OCI-LY7 (cell line): ENCODE results near the gene LGI4. TPM values are rescaled to one million over a fixed set of nuclear protein-coding genes. Genes with fewer than 3 reads are reported as not detected.
"Not testable (repeated sequence)": the region's sequence is repeated elsewhere in the genome, so short reads cannot be mapped to it uniquely, and the experiment has no call there.

Source experiments
- BruUV-seq: library from RNA; stranded (reverse); fragments of 400-500 nt; replicated peaks from 2 replicates; lab custom pipeline; 2021; lab: Mats Ljungman, UMichigan
- CTCF ChIA-PET: fragments of 300-600 bp; sonication (Branson Sonifier 250); formaldehyde crosslinking; loops from one replicate; lab custom pipeline; 2022; ENCODE audit warnings: antibody characterized with exemption; ENCODE audit not compliant: unreplicated experiment; lab: Charles Lee
- POLR2A ChIA-PET: fragments of 300-600 bp; sonication (Branson Sonifier 250); formaldehyde crosslinking; loops from one replicate; lab custom pipeline; 2022; ENCODE audit warnings: antibody characterized with exemption; lab: Charles Lee
- DNase-seq: peaks from one replicate; pipeline ENCODE4 v3.0.0-alpha.2; 2015; ENCODE audit warnings: low spot score
- H2AFZ ChIP-seq: fragments of 200-600 bp; sonication (generic), shearing (Covaris generic); 2 replicates; pipeline ENCODE4 v1.6.1; 2014; ENCODE audit warnings: mild to moderate bottlenecking, antibody characterized with exemption, low read length, moderate library complexity
- H3K27ac ChIP-seq: fragments of 200-600 bp; sonication (generic); 2 replicates; pipeline ENCODE4 v1.5.1; 2014; ENCODE audit warnings: mixed run types, low read depth, mild to moderate bottlenecking, moderate library complexity, low read length, inconsistent platforms; ENCODE audit not compliant: poor library complexity, severe bottlenecking
- H3K36me3 ChIP-seq: fragments of 200-600 bp; sonication (generic); 2 replicates; pipeline ENCODE4 v1.6.1; 2014; ENCODE audit warnings: mild to moderate bottlenecking, antibody characterized with exemption, low read length, moderate library complexity, mixed read lengths; ENCODE audit not compliant: insufficient read depth
- H3K4me1 ChIP-seq: fragments of 200-600 bp; sonication (generic); 2 replicates; pipeline ENCODE4 v1.5.1; 2014; ENCODE audit warnings: mild to moderate bottlenecking, low read length; ENCODE audit not compliant: insufficient read depth, poor library complexity, severe bottlenecking
- H3K4me2 ChIP-seq: fragments of 200-600 bp; sonication (generic); 2 replicates; pipeline ENCODE4 v1.6.1; 2014; ENCODE audit warnings: mild to moderate bottlenecking, low read length
- H3K4me3 ChIP-seq: fragments of 200-600 bp; sonication (generic); 2 replicates; pipeline ENCODE4 v1.5.1; 2014; ENCODE audit warnings: mild to moderate bottlenecking, low read depth, low read length; ENCODE audit not compliant: poor library complexity, severe bottlenecking
- H3K79me2 ChIP-seq: fragments of 200-600 bp; sonication (generic); 2 replicates; pipeline ENCODE4 v1.6.1; 2016; ENCODE audit warnings: low read depth, mild to moderate bottlenecking, low read length, moderate library complexity, mixed read lengths; ENCODE audit not compliant: insufficient read depth
- H3K9me2 ChIP-seq: fragments of 200-600 bp; sonication (generic); 2 replicates; pipeline ENCODE4 v1.6.1; 2016; ENCODE audit warnings: mild to moderate bottlenecking, low read length, mixed read lengths; ENCODE audit not compliant: insufficient read depth
- H3K9me3 ChIP-seq: fragments of 200-600 bp; sonication (generic); 2 replicates; pipeline ENCODE4 v1.6.1; 2014; ENCODE audit warnings: mild to moderate bottlenecking, mixed run types, low read length, mixed read lengths
- H4K20me1 ChIP-seq: fragments of 200-600 bp; sonication (generic); 2 replicates; pipeline ENCODE4 v1.6.1; 2014; ENCODE audit warnings: mild to moderate bottlenecking, antibody characterized with exemption, low read length, moderate library complexity, mixed read lengths; ENCODE audit not compliant: insufficient read depth
- CTCF ChIP-seq: fragments of 200-600 bp; sonication (generic); conservative IDR thresholded peaks from 2 replicates; pipeline ENCODE4 v1.5.1; 2014; ENCODE audit warnings: mild to moderate bottlenecking, antibody characterized with exemption, low read length, moderate library complexity, mixed read lengths
- EZH2phosphoT487 ChIP-seq: fragments of 200-600 bp; sonication (generic); IDR thresholded peaks from 2 replicates; pipeline ENCODE4 v1.6.1; 2018; ENCODE audit warnings: low read depth, borderline replicate concordance, mild to moderate bottlenecking, mixed run types, antibody characterized with exemption, low read length, moderate library complexity, mixed read lengths
- intact Hi-C: fragments of 100-400 bp; cut with micrococcal nuclease; formaldehyde crosslinking; loops from one replicate; pipeline ENCODE4 v1.10.0; 2022; ENCODE audit not compliant: unreplicated experiment
- total RNA-seq, 2 experiments: library from RNA; depleted of rRNA in 1 of 2; stranded (reverse); fragments of >200 nt in 1 of 2; shearing (Covaris generic) in 1 of 2; gene quantifications; 2 replicates each; pipeline ENCODE4 v1.2.3, GENCODE V29; 2014 to 2022

LGI4 gene
- total RNA-seq, 2 experiments from 2014 or later, result 0.28 to 5.9 TPM

GRCh38 chr19:35153701-35154524 is 19.1 kb upstream of the LGI4 start:
- Histone ChIP-seq H3K4me2 (peak overlapping the region; percentile 82), H3K27ac (peak overlapping the region; percentile 51), H3K9me3 (no peaks in the 10 kb centered on the region), H4K20me1 (no peaks in the 10 kb centered on the region), H3K9me2 (no peaks in the 10 kb centered on the region), H3K4me3 (peak overlapping the region; percentile 81), H3K79me2 (peaks cover 17% of the 10 kb centered on the region; the same call in 1 of the 2 replicates), H3K4me1 (peaks cover 24% of the 10 kb centered on the region), H2AFZ (peak overlapping the region; percentile 36; the same call in 1 of the 2 replicates), H3K36me3 (peaks cover 24% of the 10 kb centered on the region)
- POLR2A ChIA-PET, result interaction anchor here (1.5 kb wide), 1 partner anchor 12 kb away, joined by 5 read pairs; no protein-coding TSS in a partner anchor
- peak; percentile 59 for DNase-seq
- TF ChIP-seq CTCF, result peak; percentile 71
- TF ChIP-seq EZH2phosphoT487, result no peak
- intact Hi-C loops, result loop anchor here (2.0 kb wide), 1 partner anchor 57 kb away; no protein-coding TSS in a partner anchor
- no TSS peak for BruUV-seq
- CTCF ChIA-PET, result interaction anchor here (0.6 to 1.5 kb wide), 4 partner anchors 9 to 59 kb away, joined by 3 to 14 read pairs (median 4); no protein-coding TSS in a partner anchor

GRCh38 chr19:35153129-35153522 is 18.3 kb upstream of the LGI4 start:
- CTCF ChIA-PET, result interaction anchor here (1.5 kb wide), 1 partner anchor 12 kb away, joined by 14 read pairs; no protein-coding TSS in a partner anchor
- H3K9me2 ChIP-seq, H3K9me3 ChIP-seq, H2AFZ ChIP-seq, BruUV-seq, H3K4me3 ChIP-seq, H4K20me1 ChIP-seq, DNase-seq, intact Hi-C loops, H3K27ac ChIP-seq, POLR2A ChIA-PET: not testable (repeated sequence)
- peak overlapping the region; percentile 82 for H3K4me2 ChIP-seq
- H3K79me2 ChIP-seq, result peaks cover 17% of the 10 kb centered on the region; the same call in 1 of the 2 replicates
- peaks cover 16% of the 10 kb centered on the region for H3K36me3 ChIP-seq
- H3K4me1 ChIP-seq, result peaks cover 24% of the 10 kb centered on the region

GRCh38 chr19:35151273-35152065 is 16.6 kb upstream of the LGI4 start:
- POLR2A ChIA-PET, result interaction anchor here (0.9 kb wide), 1 partner anchor 8 kb away, joined by 3 read pairs; no protein-coding TSS in a partner anchor
- no peaks in the 10 kb centered on the region for H3K9me2 ChIP-seq
- H3K4me1 ChIP-seq, result peaks cover 20% of the 10 kb centered on the region
- no peak overlapping the region for H3K27ac ChIP-seq
- DNase-seq, result no peak
- H3K79me2 ChIP-seq, result peaks cover 12% of the 10 kb centered on the region; the same call in 1 of the 2 replicates
- H3K4me3 ChIP-seq, result no peak overlapping the region
- TF ChIP-seq EZH2phosphoT487 (no peak), CTCF (no peak)
- no peaks in the 10 kb centered on the region for H4K20me1 ChIP-seq
- intact Hi-C loops, result no loop called here
- no peaks in the 10 kb centered on the region for H3K9me3 ChIP-seq
- no peak overlapping the region for H2AFZ ChIP-seq
- CTCF ChIA-PET, result interaction anchor here (0.6 kb wide), 1 partner anchor 9 kb away, joined by 5 read pairs; no protein-coding TSS in a partner anchor
- no TSS peak for BruUV-seq
- H3K4me2 ChIP-seq, result no peak overlapping the region
- no peaks in the 10 kb centered on the region; the same call in 1 of the 2 replicates for H3K36me3 ChIP-seq
